ENCODE results near the gene PDE4B.

PDE4B gene

GRCh38 chr1:66323958-66324625 is 531.4 kb downstream of the PDE4B start:
- no peak for TF ChIP-seq CTCF (IDR thresholded peaks at IDR 0.05)

DNA sequence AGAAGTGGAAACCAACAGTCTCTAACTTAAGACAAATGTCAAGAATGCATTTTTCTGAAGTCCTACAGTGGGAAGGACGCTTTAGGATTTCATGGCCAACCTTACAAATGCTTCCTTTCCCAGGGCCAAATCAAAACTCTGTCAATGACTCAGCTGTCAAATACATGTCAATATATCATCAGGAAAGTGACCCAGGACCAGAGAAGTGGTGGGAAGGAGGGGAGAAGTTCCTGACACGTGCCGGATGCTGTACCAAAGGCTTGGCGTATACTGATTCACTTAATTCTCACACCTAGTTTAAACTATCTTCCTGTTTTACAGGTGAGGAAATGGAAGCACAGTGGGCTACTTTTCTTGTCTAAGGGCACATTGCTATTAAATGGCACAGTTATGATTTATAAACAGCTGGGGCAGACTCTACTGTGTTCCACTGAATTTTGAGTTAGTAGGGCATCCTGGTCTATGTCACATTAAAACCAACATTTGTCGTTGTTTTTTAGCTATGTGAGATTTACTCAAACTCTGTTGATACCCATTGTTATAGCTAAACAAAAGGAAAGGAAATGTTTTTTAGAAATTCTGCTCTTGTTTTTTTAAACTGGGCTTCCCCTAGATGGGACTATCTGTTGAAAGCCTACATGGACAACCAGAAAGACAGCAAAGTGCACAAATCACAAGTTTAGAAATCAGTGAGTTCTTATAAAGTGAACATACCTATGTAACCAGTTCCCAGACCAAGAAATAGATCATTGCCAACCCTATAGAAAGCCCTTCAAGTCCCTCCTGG is 533.1 kb downstream of the PDE4B start:
- no peak for TF ChIP-seq CTCF (IDR thresholded peaks at IDR 0.05)

GRCh38 chr1:66326867-66327266 is 534.2 kb downstream of the PDE4B start:
- TF ChIP-seq CTCF (IDR thresholded peaks at IDR 0.05), result no peak

DNA sequence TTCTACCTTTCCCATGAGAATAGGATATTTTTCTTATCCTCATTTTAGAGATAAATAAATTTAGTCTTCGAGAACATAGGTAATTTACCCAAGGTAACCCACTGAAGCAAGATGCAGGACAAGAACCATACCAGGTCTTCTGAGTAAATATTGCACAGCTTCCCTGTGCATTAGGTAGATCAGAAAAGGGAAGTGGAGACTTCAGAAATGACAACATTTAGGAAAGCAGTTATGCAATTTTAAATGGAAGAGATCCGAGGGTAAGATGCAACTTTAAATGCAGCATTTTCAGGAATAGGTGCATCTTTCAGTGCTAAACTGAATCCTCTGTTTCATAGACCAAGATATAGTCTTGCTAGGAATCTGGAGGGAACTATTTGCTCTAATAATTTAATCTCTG is 534.9 kb downstream of the PDE4B start:
- TF ChIP-seq CTCF (IDR thresholded peaks at IDR 0.05), result no peak

DNA sequence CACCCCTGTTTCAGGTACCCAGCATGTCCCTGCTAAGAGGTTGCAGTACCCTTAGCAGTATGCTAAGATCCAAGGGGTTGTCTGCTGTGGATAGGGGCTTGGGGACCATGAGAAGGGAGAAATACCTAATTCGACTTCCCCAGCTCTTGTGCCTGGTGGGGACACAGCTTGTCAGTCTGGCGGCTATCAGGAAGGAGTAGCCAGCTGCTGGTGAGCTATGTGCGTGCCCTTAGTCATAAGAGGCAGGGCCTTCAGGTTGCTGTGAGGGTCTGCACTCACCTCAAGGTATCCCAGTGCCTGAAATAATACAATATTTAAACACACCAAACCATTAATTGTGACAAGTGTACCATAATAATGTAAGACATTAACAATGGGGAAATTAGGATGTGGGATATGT is 536.2 kb downstream of the PDE4B start:
- no peak for TF ChIP-seq CTCF (IDR thresholded peaks at IDR 0.05)

DNA sequence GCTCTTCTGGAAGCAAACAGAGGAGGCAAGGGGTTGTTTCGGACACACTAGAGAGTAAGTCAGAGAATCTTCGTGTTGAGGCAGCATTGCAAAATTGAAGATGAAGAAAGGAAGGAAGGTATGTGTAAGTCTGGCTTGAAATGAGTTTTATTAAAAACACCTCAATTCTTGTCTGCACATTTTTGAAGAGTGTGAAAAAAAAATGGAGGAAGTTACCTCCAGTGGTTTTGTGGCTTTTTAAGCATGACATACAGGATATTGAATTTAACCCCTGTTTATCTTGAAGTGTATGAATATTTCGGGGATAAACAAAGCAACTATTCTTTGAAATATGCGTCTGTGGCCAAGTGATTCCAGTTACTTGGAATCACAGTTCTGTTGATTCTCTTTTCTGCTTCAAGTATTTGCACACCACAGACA is 538.0 kb downstream of the PDE4B start:
- no peak for TF ChIP-seq CTCF (IDR thresholded peaks at IDR 0.05)

- TF ChIP-seq CTCF (IDR thresholded peaks at IDR 0.05), result no peak
These were observed 539.2 kb downstream of the PDE4B start for GRCh38 chr1:66331658-66332547.

Data from LNCAP (cell line).